ENCODE results near the gene LRRC32.

DNA sequence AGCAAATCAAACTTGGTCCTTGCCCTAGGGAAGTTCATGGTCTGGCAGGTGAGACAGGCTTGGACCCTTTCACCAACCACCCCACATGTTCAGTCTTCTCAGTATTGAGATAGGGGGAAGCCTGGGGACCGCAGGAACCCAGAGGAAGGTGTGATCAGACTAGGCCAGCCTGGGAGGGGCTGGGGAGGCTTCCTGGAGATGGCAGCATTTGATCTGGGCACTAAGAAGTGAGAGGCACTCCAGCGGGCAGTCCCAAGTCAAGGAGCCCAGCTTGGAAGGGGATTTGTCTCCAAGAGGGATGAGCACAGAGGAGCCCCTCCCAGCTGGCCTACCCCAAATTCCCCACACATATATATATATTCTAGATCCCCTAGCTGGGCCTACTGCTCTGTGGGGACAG, 5.4 kb downstream of the LRRC32 start:
- TF ChIP-seq EZH2 (IDR thresholded peaks at IDR 0.05; ENCODE audit: low read length, missing control alignments) = no peak
- TF ChIP-seq, protein P1, sequence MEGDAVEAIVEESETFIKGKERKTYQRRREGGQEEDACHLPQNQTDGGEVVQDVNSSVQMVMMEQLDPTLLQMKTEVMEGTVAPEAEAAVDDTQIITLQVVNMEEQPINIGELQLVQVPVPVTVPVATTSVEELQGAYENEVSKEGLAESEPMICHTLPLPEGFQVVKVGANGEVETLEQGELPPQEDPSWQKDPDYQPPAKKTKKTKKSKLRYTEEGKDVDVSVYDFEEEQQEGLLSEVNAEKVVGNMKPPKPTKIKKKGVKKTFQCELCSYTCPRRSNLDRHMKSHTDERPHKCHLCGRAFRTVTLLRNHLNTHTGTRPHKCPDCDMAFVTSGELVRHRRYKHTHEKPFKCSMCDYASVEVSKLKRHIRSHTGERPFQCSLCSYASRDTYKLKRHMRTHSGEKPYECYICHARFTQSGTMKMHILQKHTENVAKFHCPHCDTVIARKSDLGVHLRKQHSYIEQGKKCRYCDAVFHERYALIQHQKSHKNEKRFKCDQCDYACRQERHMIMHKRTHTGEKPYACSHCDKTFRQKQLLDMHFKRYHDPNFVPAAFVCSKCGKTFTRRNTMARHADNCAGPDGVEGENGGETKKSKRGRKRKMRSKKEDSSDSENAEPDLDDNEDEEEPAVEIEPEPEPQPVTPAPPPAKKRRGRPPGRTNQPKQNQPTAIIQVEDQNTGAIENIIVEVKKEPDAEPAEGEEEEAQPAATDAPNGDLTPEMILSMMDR (conservative IDR thresholded peaks at IDR 0.05 in 1 of 2, IDR thresholded peaks at IDR 0.05 in 1 of 2; ENCODE audit: low read depth in 1 of 2, low read length in 2 of 2) = no peak
